ENCODE measurements around the gene RPL28.
"Not testable (repeated sequence)": the region's sequence is repeated elsewhere in the genome, so short reads cannot be mapped to it uniquely, and the experiment has no call there.

The RPL28 gene

GRCh38 chr19:55391191-55391670 lies 5.5 kb downstream of the RPL28 start:
- DNase-seq (ENCODE audit: low read depth in 2 of 3, low spot score in 2 of 3) = no peak

- DNase-seq (ENCODE audit: low read depth in 2 of 3, low spot score in 2 of 3) = no peak
Measured at GRCh38 chr19:55391702-55392615, 6.2 kb downstream of the RPL28 start.

- DNase-seq (ENCODE audit: low read depth in 2 of 3, low spot score in 2 of 3) = no peak
Measured at GRCh38 chr19:55392820-55393761, 7.4 kb downstream of the RPL28 start.

- DNase-seq (ENCODE audit: low read depth in 2 of 3, low spot score in 2 of 3) = no peak
Measured at GRCh38 chr19:55398200-55398925, 12.6 kb downstream of the RPL28 start.

- DNase-seq (ENCODE audit: low read depth in 2 of 3, low spot score in 2 of 3) = no peak
Measured at GRCh38 chr19:55400281-55401087, 14.8 kb downstream of the RPL28 start.

GRCh38 chr19:55401390-55401789 lies 15.7 kb downstream of the RPL28 start:
- not testable (repeated sequence) for DNase-seq (ENCODE audit: low read depth in 2 of 3, low spot score in 2 of 3)

- no peak for DNase-seq (ENCODE audit: low read depth in 2 of 3, low spot score in 2 of 3)
Measured at GRCh38 chr19:55402509-55402908, 16.8 kb downstream of the RPL28 start.

GRCh38 chr19:55405638-55406037 lies 19.9 kb downstream of the RPL28 start:
- DNase-seq (ENCODE audit: low read depth in 2 of 3, low spot score in 2 of 3) = no peak

GRCh38 chr19:55406091-55406825 lies 20.5 kb downstream of the RPL28 start:
- DNase-seq (ENCODE audit: low read depth in 2 of 3, low spot score in 2 of 3) = no peak

GRCh38 chr19:55406826-55407549 lies 21.3 kb downstream of the RPL28 start:
- no peak for DNase-seq (ENCODE audit: low read depth in 2 of 3, low spot score in 2 of 3)

GRCh38 chr19:55407550-55407799 lies 21.7 kb downstream of the RPL28 start, which contains the start of gene UBE2S:
Gene UBE2S, minus strand, starts transcription at chr19:55407788. Its CDS starts 199 bp downstream, at chr19:55407589.
- DNase-seq (ENCODE audit: low read depth in 2 of 3, low spot score in 2 of 3) = not testable (repeated sequence)

- peak; percentile 87 to 94 (median 93) for DNase-seq (ENCODE audit: low read depth in 2 of 3, low spot score in 2 of 3)
Measured at GRCh38 chr19:55407800-55408532, 22.2 kb downstream of the RPL28 start.

- no peak for DNase-seq (ENCODE audit: low read depth in 2 of 3, low spot score in 2 of 3)
Measured at GRCh38 chr19:55408533-55408872, 22.8 kb downstream of the RPL28 start.

- not testable (repeated sequence) for DNase-seq (ENCODE audit: low read depth in 2 of 3, low spot score in 2 of 3)
Measured at GRCh38 chr19:55409179-55409578, 23.4 kb downstream of the RPL28 start.

- DNase-seq (ENCODE audit: low read depth in 2 of 3, low spot score in 2 of 3) = no peak
Measured at GRCh38 chr19:55410168-55410567, 24.4 kb downstream of the RPL28 start.

GRCh38 chr19:55418185-55418584 lies 32.5 kb downstream of the RPL28 start:
- no peak for DNase-seq (ENCODE audit: low read depth in 2 of 3, low spot score in 2 of 3)

GRCh38 chr19:55419103-55419502 lies 33.4 kb downstream of the RPL28 start:
- no peak for DNase-seq (ENCODE audit: low read depth in 2 of 3, low spot score in 2 of 3)

GRCh38 chr19:55419624-55420236 lies 34.0 kb downstream of the RPL28 start:
- no peak for DNase-seq (ENCODE audit: low read depth in 2 of 3, low spot score in 2 of 3)

Measured in activated CD8-positive, alpha-beta memory T cell treated with anti-CD3 and anti-CD28 coated beads for 48 hours (primary cell).